Mesenchymal stem cell (in vitro differentiated cells and primary cell): ENCODE data around the gene ATN1. TPM values are rescaled to one million over a fixed set of nuclear protein-coding genes. Genes with fewer than 3 reads are reported as not detected.
"Not testable (repeated sequence)": the region's sequence is repeated elsewhere in the genome, so short reads cannot be mapped to it uniquely, and the experiment has no call there.

ENCODE experiments used
- DNase-seq: peaks from one replicate; pipeline ENCODE4 v3.0.0-alpha.2; 2013
- H2AFZ ChIP-seq: one replicate; pipeline ENCODE4 v1.6.1; 2013; ENCODE audit warnings: low read depth, mild to moderate bottlenecking, control low read depth, inconsistent platforms, low read length, moderate library complexity
- H2AK5ac ChIP-seq: 2 replicates; pipeline ENCODE4 v1.6.1; 2013; ENCODE audit warnings: low read length, moderate library complexity, mild to moderate bottlenecking, inconsistent platforms; ENCODE audit not compliant: severe bottlenecking
- H2BK120ac ChIP-seq: one replicate; pipeline ENCODE4 v1.6.1; 2013; ENCODE audit warnings: low read depth, mild to moderate bottlenecking, inconsistent platforms, low read length, moderate library complexity
- H2BK12ac ChIP-seq, 2 experiments: one replicate each; pipeline ENCODE4 v1.6.1; 2013; ENCODE audit warnings: inconsistent platforms in 2 of 2, low read length in 2 of 2, mild to moderate bottlenecking in 2 of 2, moderate library complexity in 2 of 2, control low read depth in 1 of 2
- H2BK15ac ChIP-seq: one replicate; pipeline ENCODE4 v1.6.1; 2013; ENCODE audit warnings: mild to moderate bottlenecking, low read depth, inconsistent platforms; ENCODE audit not compliant: poor library complexity, severe bottlenecking
- H2BK5ac ChIP-seq: 2 replicates; pipeline ENCODE4 v1.6.1; 2013; ENCODE audit warnings: low read depth, mild to moderate bottlenecking, low read length, control low read depth, inconsistent platforms; ENCODE audit not compliant: poor library complexity, severe bottlenecking
- H3K14ac ChIP-seq, 2 experiments: one replicate each; pipeline ENCODE4 v1.6.1; 2013; ENCODE audit warnings: inconsistent platforms in 2 of 2, low read length in 2 of 2, control low read depth in 1 of 2, mild to moderate bottlenecking in 1 of 2, moderate library complexity in 1 of 2
- H3K18ac ChIP-seq, 2 experiments: one replicate each; pipeline ENCODE4 v1.6.1; 2013; ENCODE audit warnings: inconsistent platforms in 2 of 2, low read length in 2 of 2, control low read depth in 1 of 2, low read depth in 1 of 2, mild to moderate bottlenecking in 1 of 2
- H3K23ac ChIP-seq, 2 experiments: one replicate each; pipeline ENCODE4 v1.6.1; 2013; ENCODE audit warnings: inconsistent platforms in 2 of 2, low read length in 2 of 2, mild to moderate bottlenecking in 2 of 2, moderate library complexity in 2 of 2, control low read depth in 1 of 2
- H3K27ac ChIP-seq: 2 replicates; pipeline ENCODE4 v1.5.1; 2013; ENCODE audit warnings: mild to moderate bottlenecking, moderate library complexity, low read length, control low read depth, inconsistent platforms; ENCODE audit not compliant: poor library complexity, severe bottlenecking
- H3K27me3 ChIP-seq, 2 experiments: 2 replicates each; pipeline versions ENCODE4 v1.6.1 to v1.7.0; 2013; ENCODE audit warnings: low read length in 2 of 2, mild to moderate bottlenecking in 2 of 2, moderate library complexity in 2 of 2, control low read depth in 1 of 2, inconsistent platforms in 1 of 2; ENCODE audit not compliant: control insufficient read depth in 1 of 2, insufficient read depth in 1 of 2
- H3K36me3 ChIP-seq, 2 experiments: 2 replicates each; pipeline versions ENCODE4 v1.6.1 to v1.7.0; 2013; ENCODE audit warnings: low read length in 2 of 2, control low read depth in 1 of 2, inconsistent platforms in 1 of 2, low read depth in 1 of 2, mild to moderate bottlenecking in 1 of 2; ENCODE audit not compliant: insufficient read depth in 2 of 2, control insufficient read depth in 1 of 2
- H3K4ac ChIP-seq, 2 experiments: one replicate each; pipeline ENCODE4 v1.6.1; 2013; ENCODE audit warnings: inconsistent platforms in 2 of 2, low read length in 2 of 2, mild to moderate bottlenecking in 2 of 2, moderate library complexity in 2 of 2, control low read depth in 1 of 2, low read depth in 1 of 2
- H3K4me1 ChIP-seq: 2 replicates; pipeline ENCODE4 v1.6.1; 2013; ENCODE audit warnings: low read depth, low read length, control low read depth; ENCODE audit not compliant: control insufficient read depth, insufficient read depth
- H3K4me2 ChIP-seq: 2 replicates; pipeline ENCODE4 v1.6.1; 2013; ENCODE audit warnings: low read length, mild to moderate bottlenecking, inconsistent platforms; ENCODE audit not compliant: poor library complexity, severe bottlenecking
- H3K4me3 ChIP-seq, 2 experiments: 2 replicates each; pipeline versions ENCODE4 v1.5.1 to v1.7.0; 2013; ENCODE audit warnings: low read length in 2 of 2, mild to moderate bottlenecking in 2 of 2, control low read depth in 1 of 2, low read depth in 1 of 2; ENCODE audit not compliant: insufficient read depth in 1 of 2
- H3K79me1 ChIP-seq: replicated peaks from 2 replicates; pipeline ENCODE4 v1.6.1; 2013; ENCODE audit warnings: mild to moderate bottlenecking, control low read depth, low read length, inconsistent platforms; ENCODE audit not compliant: poor library complexity, severe bottlenecking
- H3K9ac ChIP-seq: 2 replicates; pipeline ENCODE4 v1.7.0; 2013; ENCODE audit warnings: mild to moderate bottlenecking, low read length, moderate library complexity
- H3K9me3 ChIP-seq: 2 replicates; pipeline ENCODE4 v1.7.0; 2013; ENCODE audit warnings: mild to moderate bottlenecking, low read length; ENCODE audit not compliant: control insufficient read depth
- H4K8ac ChIP-seq: one replicate; pipeline ENCODE4 v1.6.1; 2013; ENCODE audit warnings: inconsistent platforms, mild to moderate bottlenecking, low read length, moderate library complexity
- H4K91ac ChIP-seq: one replicate; pipeline ENCODE4 v1.6.1; 2013; ENCODE audit warnings: mild to moderate bottlenecking, low read length, inconsistent platforms
- WGBS: methylation state at CpG from one replicate; pipeline ENCODE4 v1.1.7; 2013; ENCODE audit warnings: mixed read lengths; 5-methylcytosine and 5-hydroxymethylcytosine counted together
- polyA plus RNA-seq, 2 experiments: library from polyadenylated mRNA; stranded (reverse); fragments of 200-250 nt; gene quantifications; one replicate each; pipeline ENCODE4 v1.2.3, GENCODE V29; 2013

Gene ATN1, protein sequence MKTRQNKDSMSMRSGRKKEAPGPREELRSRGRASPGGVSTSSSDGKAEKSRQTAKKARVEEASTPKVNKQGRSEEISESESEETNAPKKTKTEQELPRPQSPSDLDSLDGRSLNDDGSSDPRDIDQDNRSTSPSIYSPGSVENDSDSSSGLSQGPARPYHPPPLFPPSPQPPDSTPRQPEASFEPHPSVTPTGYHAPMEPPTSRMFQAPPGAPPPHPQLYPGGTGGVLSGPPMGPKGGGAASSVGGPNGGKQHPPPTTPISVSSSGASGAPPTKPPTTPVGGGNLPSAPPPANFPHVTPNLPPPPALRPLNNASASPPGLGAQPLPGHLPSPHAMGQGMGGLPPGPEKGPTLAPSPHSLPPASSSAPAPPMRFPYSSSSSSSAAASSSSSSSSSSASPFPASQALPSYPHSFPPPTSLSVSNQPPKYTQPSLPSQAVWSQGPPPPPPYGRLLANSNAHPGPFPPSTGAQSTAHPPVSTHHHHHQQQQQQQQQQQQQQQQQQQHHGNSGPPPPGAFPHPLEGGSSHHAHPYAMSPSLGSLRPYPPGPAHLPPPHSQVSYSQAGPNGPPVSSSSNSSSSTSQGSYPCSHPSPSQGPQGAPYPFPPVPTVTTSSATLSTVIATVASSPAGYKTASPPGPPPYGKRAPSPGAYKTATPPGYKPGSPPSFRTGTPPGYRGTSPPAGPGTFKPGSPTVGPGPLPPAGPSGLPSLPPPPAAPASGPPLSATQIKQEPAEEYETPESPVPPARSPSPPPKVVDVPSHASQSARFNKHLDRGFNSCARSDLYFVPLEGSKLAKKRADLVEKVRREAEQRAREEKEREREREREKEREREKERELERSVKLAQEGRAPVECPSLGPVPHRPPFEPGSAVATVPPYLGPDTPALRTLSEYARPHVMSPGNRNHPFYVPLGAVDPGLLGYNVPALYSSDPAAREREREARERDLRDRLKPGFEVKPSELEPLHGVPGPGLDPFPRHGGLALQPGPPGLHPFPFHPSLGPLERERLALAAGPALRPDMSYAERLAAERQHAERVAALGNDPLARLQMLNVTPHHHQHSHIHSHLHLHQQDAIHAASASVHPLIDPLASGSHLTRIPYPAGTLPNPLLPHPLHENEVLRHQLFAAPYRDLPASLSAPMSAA (N-terminal part only)
- 119 TPM for polyA plus RNA-seq (2013, experiment 1 of 2)
- polyA plus RNA-seq (2013, experiment 2 of 2), result 111 TPM

DNA sequence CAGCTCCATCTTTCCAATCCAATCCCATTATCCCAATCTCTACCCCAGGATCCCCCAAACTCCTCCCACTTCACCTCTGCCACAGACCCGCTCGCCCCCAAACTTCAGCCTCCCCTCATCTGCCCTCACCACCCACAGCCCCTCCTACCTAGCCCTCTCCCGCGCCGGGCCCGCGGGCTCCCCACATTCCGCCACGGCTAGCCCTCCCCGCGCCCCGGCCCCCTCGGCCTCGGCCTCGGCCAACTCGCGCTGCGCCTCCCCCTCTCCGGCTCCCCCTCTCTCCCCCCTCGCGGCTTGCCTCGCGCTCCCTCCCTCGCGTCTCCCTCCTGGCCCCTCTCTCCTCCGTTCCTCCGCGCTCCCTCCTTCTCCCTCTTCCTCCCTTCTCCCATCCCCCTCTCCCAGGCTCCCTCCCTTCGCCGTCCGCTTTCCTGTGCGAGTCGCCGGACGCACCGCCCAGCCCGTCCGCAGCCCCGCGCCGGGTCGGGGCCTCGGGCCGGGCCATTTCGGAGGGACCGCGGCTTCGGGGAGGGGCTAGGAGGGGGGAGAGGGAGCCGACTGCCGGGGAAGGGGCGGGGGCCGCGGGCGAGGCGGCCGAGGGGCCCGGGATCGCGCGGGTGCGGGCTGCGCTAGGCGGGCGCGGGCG lies at the start of gene ATN1:
Gene ATN1, plus strand, starts transcription at position 581 of the 643 bp plus-strand sequence. CDS start 6,043 bp downstream, outside the sequence.
- peak within 1 kb of the TSS; percentile 94 for H2BK5ac ChIP-seq
- peak within 1 kb of the TSS; percentile 92 to 94 for H3K4ac ChIP-seq
- peak within 1 kb of the TSS; percentile 94 for H4K8ac ChIP-seq
- no peaks in the 10 kb centered on the region for H3K9me3 ChIP-seq
- peak within 1 kb of the TSS; percentile 85 to 97 for H3K4me3 ChIP-seq
- no peaks in the 10 kb centered on the region for H3K79me1 ChIP-seq
- peaks cover 33% of the 10 kb centered on the region for H3K4me1 ChIP-seq
- peak within 1 kb of the TSS; percentile 97 for H2BK120ac ChIP-seq
- H3K23ac ChIP-seq, result peak within 1 kb of the TSS in 1 of 2 experiments; percentile 97
- H2BK12ac ChIP-seq, result peak within 1 kb of the TSS in 1 of 2 experiments; percentile 86
- H3K18ac ChIP-seq, result peak within 1 kb of the TSS; percentile 98 to 99
- H3K27me3 ChIP-seq, result no peaks in the 10 kb centered on the region
- H2BK15ac ChIP-seq, result peak within 1 kb of the TSS; percentile 92
- H3K4me2 ChIP-seq, result peak within 1 kb of the TSS; percentile 88
- WGBS, result under 1% methylated on average over 47 of the region's 66 CpGs
- H2AK5ac ChIP-seq, result peak within 1 kb of the TSS; percentile 81
- H3K14ac ChIP-seq, result peak within 1 kb of the TSS; percentile 63 to 85
- H3K36me3 ChIP-seq, result peaks cover 3 to 21% of the 10 kb centered on the region in 2 experiments
- peak within 1 kb of the TSS; percentile 78 for H3K27ac ChIP-seq
- peak within 1 kb of the TSS; percentile 91 for H3K9ac ChIP-seq
- peak; percentile 83 for DNase-seq
- no peak within 1 kb of the TSS for H2AFZ ChIP-seq
- peak within 1 kb of the TSS; percentile 95 for H4K91ac ChIP-seq

DNA sequence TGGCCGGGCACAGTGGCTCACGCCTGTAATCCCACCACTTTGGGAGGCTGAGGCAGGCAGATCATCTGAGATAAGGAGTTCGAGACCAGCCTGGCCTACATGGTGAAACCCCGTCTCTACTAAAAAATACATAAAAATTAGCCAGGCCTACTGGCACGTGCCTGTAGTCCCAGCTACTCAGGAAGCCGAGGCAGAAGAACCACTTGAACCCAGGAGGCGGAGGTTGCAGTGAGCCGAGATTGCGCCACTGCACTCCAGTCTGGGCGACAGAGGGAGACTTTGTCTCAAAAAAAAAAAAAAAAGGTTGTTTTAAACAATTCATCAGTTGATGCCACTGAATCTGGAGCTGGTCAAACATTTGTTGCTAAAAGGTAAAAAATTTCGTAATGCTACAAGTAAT lies 47.9 kb upstream of the ATN1 start:
- Histone ChIP-seq H3K79me1 (peaks cover 19% of the 10 kb centered on the region), H3K36me3 (peaks cover 18 to 28% of the 10 kb centered on the region in 2 experiments), H3K4me1 (peaks cover 13% of the 10 kb centered on the region), H2AK5ac (peak overlapping the region; percentile 7)
- not testable (repeated sequence) for H3K4me3 ChIP-seq, H3K9me3 ChIP-seq, H3K14ac ChIP-seq, H3K27ac ChIP-seq, H3K23ac ChIP-seq, H4K91ac ChIP-seq, H2AFZ ChIP-seq, H4K8ac ChIP-seq, H3K9ac ChIP-seq, H2BK12ac ChIP-seq, H3K18ac ChIP-seq, H3K4ac ChIP-seq, DNase-seq, H2BK120ac ChIP-seq, H3K4me2 ChIP-seq, H3K27me3 ChIP-seq, H2BK15ac ChIP-seq, H2BK5ac ChIP-seq
- 83% methylated on average over 9 of the region's 11 CpGs for WGBS

- no peaks in the 10 kb centered on the region for H3K9me3 ChIP-seq
- peaks cover 15 to 21% of the 10 kb centered on the region in 2 experiments for H3K36me3 ChIP-seq
- H3K4me3 ChIP-seq, result no peak overlapping the region
- H4K91ac ChIP-seq, result no peak overlapping the region
- H3K4me2 ChIP-seq, result no peak overlapping the region
- DNase-seq, result no peak
- H2BK15ac ChIP-seq, result no peak overlapping the region
- H3K18ac ChIP-seq, result no peak overlapping the region
- H3K23ac ChIP-seq, result no peak overlapping the region
- no peak overlapping the region for H2AFZ ChIP-seq
- H3K27ac ChIP-seq, result no peak overlapping the region
- H3K27me3 ChIP-seq, result no peaks in the 10 kb centered on the region
- no peak overlapping the region for H2BK120ac ChIP-seq
- H3K4ac ChIP-seq, result no peak overlapping the region
- H3K9ac ChIP-seq, result no peak overlapping the region
- H3K4me1 ChIP-seq, result peaks cover 19% of the 10 kb centered on the region
- no peak overlapping the region for H2BK12ac ChIP-seq
- peaks cover 16% of the 10 kb centered on the region for H3K79me1 ChIP-seq
- no peak overlapping the region for H3K14ac ChIP-seq
- H4K8ac ChIP-seq, result no peak overlapping the region
- H2AK5ac ChIP-seq, result no peak overlapping the region
- H2BK5ac ChIP-seq, result no peak overlapping the region
- WGBS, result 100% methylated on average over 5 of the region's 5 CpGs
Observed at GRCh38 chr12:6883252-6883651, 44.5 kb upstream of the ATN1 start.
